Lower leg skin (tissue), 4 donors: Measurements from ENCODE around the gene POU2F3. TPM values are rescaled to one million over a fixed set of nuclear protein-coding genes. Genes with fewer than 3 reads are reported as not detected.
A peak's percentile ranks its signal among the peaks of the same experiment; 100 is the strongest.

Experiments used
- DNase-seq, 2 donors: peaks; one replicate each; pipeline ENCODE4 v3.0.0-alpha.2; 2019; ENCODE audit warnings: low spot score in 2 of 2
- H3K4me3 ChIP-seq: fragments of 200-600 bp; sonication (generic); 2 replicates; pipeline ENCODE4 v1.5.1; 2017; ENCODE audit warnings: mild to moderate bottlenecking, low read depth; ENCODE audit not compliant: poor library complexity, severe bottlenecking
- CTCF ChIP-seq, 3 donors: fragments of 450-650 bp; IDR thresholded peaks; one replicate each; pipeline ENCODE4 v1.5.1; 2016; ENCODE audit warnings: antibody characterized with exemption in 3 of 3, mild to moderate bottlenecking in 3 of 3, moderate library complexity in 2 of 3
- POLR2A ChIP-seq, 2 donors: fragments of 450-650 bp; IDR thresholded peaks; one replicate each; pipeline ENCODE4 v1.6.1; 2016 to 2017; ENCODE audit warnings: antibody characterized with exemption in 2 of 2, mild to moderate bottlenecking in 1 of 2, moderate library complexity in 1 of 2
- WGBS, 2 donors: methylation state at CpG; one replicate each; pipeline ENCODE4 v1.1.5; 2018; 5-methylcytosine and 5-hydroxymethylcytosine counted together
- intact Hi-C: fragments of 100-400 bp; cut with DNase I; formaldehyde crosslinking; loops from one replicate; pipeline ENCODE4 v1.15.0; 2023; ENCODE audit warnings: low total_unique reads
- total RNA-seq, 4 donors: library from RNA; depleted of rRNA; stranded (reverse); fragments of >200 nt; gene quantifications; one replicate each; pipeline ENCODE4 v1.1.0, GENCODE V29; 2016

POU2F3 gene
- total RNA-seq, 4 donors from 2014 or later, result 74.1 to 112 (median 103) TPM

DNA sequence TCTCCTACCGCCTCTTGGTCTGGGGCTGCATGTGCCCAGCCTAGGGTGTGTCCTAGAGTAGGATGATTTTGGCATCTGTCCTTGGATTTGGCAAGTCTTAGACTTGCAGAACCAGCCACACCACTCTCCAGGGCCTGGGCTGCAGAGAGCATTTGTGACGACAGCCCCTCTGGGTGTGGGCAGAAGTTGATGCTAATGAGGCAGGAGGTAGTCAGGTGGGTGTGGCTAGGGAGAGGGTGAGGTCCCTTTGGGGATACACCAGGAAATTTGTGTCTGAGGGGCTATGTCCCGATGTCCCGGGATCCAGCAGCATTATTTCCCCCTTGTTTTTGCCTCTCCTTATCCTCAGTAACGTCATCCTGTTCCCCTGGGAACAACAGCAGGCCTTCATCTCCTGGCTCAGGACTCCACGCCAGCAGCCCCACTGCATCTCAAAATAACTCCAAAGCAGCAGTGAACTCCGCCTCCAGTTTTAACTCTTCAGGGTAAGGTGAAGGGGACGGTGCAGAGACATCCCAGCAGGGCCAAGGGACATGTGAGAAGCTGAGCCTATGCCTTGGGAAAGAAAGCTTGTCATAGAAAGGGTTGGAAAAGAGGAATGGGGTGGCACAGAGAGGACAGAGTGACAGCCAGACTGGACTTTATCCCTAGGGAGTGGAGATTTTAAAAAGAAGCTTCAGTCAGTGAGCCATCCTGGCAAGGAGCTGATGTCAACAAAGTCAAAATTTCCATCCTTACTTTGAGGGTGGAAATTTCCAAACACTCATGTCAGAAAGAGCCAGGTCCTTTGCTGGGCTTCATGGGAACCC is 77.1 kb downstream of the POU2F3 start:
- no peak overlapping the region for H3K4me3 ChIP-seq
- no peak for TF ChIP-seq POLR2A (IDR thresholded peaks at IDR 0.05)
- no peak for TF ChIP-seq CTCF (IDR thresholded peaks at IDR 0.05)
- intact Hi-C loops, result no loop called here
- DNase-seq, result peak; percentile 87 to 93
- 8 to 21% methylated on average over 8 of the region's 8 CpGs for WGBS, 2 donors

DNA sequence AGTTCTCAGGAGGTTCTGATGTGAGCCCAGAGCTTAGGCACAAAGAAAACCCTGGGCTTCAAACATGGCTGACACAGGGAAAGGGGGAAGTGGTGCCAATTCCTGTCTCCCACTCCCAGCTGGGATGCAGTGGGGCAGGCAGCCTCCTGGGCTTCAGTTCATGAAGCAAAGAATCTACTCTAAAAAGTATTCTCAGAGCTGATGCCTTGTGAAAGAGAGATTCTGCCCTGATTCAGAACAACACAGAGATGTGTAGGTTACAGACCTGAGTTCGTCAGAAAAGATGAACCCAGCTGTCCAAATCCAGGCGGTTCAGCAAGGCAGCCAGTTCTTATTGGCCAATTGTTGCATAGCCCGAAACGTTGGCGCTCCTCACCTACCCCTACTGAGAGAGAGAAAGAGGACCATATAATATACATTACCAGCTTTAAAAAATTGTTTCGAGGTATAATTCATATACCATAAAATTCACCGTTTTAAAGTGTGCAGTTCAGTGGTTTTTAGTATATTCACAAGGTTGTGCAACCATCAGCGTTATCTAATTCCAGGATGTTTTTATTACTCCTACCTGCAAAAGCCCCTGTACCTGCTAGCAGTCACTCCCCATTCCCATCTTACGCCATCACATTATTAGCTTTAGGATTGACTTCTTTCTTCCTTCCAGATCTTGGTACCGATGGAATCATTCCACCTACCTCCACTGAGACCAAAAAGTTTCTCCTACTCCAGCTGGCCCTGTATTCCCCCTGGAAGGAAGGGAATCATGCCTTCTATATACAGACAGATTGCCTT is 77.9 kb downstream of the POU2F3 start:
- TF ChIP-seq CTCF (IDR thresholded peaks at IDR 0.05) (no peak), POLR2A (IDR thresholded peaks at IDR 0.05) (no peak)
- intact Hi-C loops, result no loop called here
- H3K4me3 ChIP-seq, result no peak overlapping the region
- peak in 1 of 2 donors; percentile 76 for DNase-seq
- WGBS, 2 donors, result 72 to 79% methylated on average over 10 of the region's 10 CpGs

GRCh38 chr11:120318906-120319305 is 79.0 kb downstream of the POU2F3 start:
- TF ChIP-seq POLR2A (IDR thresholded peaks at IDR 0.05) (no peak), CTCF (IDR thresholded peaks at IDR 0.05) (no peak)
- WGBS, 2 donors, result 67 to 84% methylated on average over 4 of the region's 4 CpGs
- intact Hi-C loops, result no loop called here
- no peak overlapping the region for H3K4me3 ChIP-seq
- DNase-seq, result peak in 1 of 2 donors; percentile 56

DNA sequence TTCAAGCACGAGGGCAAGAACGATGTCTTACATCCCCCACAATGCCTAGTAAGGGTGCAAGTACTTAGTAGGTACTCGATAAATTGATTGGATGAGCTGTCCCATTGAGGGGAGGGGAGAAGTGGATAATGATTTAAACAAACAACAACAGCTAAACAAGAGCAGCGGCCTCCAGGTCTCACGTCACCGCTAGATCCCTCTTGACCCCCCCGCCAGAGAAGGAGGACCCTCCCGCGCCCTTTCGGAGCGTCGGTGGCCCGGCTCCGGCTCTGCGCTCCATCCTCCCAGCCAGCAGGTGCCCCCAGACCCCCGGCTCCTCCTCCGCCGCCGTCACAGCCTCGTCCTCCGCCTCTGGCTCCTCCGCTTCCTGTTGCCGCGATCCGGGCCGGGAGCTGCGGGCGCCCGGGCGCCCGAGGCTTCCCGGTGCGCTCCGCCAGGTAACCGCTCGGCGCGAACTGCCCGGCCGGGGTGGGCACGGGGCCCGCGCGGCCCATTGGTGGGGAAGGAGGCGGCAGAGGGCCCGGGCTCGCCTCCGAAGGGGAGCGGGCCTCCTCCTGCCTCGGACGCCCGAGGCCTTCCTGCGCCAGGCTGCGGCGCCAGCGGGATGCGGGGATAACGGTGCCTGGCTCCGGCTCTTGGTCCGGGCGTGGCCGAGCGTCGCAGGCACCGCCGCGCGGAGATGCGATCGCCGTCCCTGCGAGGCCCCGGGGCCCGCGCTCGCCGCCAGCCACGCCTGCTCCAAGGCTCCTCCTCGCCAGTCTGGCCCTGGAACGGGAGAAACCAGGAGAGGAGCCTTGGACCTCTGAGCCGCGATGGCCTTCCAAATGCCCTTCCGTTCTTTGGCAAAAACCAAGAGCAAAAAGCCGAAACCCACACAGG is 85.2 kb downstream of the POU2F3 start, which contains the start of gene TLCD5:
TLCD5 (plus strand) TSS at position 368 of the 879 bp plus-strand sequence. CDS start 2,143 bp downstream, outside the sequence.
- DNase-seq, result peak in 1 of 2 donors; percentile 91
- H3K4me3 ChIP-seq, result peak within 1 kb of the TSS; percentile 78
- intact Hi-C loops, result no loop called here
- TF ChIP-seq POLR2A (IDR thresholded peaks at IDR 0.05), result no peak
- no peak for TF ChIP-seq CTCF (IDR thresholded peaks at IDR 0.05)
- WGBS, 2 donors, result 1 to 7% methylated on average over 25 to 51 of the region's 84 CpGs

GRCh38 chr11:120326228-120326627 is 86.3 kb downstream of the POU2F3 start:
- intact Hi-C loops, result no loop called here
- no peak overlapping the region for H3K4me3 ChIP-seq
- TF ChIP-seq CTCF (IDR thresholded peaks at IDR 0.05), result no peak
- TF ChIP-seq POLR2A (IDR thresholded peaks at IDR 0.05), result no peak
- 65 to 70% methylated on average over 3 of the region's 3 CpGs for WGBS, 2 donors
- no peak for DNase-seq
